ENCODE results near the gene COLGALT1.
"Not testable (repeated sequence)": the region's sequence is repeated elsewhere in the genome, so short reads cannot be mapped to it uniquely, and the experiment has no call there.

DNA sequence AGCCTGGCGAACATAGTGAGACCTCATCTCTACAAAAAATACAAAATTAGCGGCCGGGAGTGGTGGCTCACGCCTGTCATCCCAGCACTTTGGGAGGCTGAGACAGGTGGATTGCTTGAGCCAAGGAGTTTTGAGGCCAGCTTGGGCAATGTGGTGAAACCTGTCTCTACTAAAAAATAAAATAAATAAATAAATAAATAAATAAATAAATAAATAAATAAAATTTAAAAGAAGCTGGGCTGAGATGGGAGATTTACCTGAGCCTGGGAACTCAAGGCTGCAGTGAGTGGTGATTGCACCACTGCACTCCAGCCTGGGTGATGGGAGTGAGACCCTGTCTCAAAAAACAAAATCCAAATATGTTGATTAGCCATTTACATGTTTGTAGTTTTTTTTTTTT is 2.7 kb upstream of the COLGALT1 start:
- TF ChIP-seq, protein P1, sequence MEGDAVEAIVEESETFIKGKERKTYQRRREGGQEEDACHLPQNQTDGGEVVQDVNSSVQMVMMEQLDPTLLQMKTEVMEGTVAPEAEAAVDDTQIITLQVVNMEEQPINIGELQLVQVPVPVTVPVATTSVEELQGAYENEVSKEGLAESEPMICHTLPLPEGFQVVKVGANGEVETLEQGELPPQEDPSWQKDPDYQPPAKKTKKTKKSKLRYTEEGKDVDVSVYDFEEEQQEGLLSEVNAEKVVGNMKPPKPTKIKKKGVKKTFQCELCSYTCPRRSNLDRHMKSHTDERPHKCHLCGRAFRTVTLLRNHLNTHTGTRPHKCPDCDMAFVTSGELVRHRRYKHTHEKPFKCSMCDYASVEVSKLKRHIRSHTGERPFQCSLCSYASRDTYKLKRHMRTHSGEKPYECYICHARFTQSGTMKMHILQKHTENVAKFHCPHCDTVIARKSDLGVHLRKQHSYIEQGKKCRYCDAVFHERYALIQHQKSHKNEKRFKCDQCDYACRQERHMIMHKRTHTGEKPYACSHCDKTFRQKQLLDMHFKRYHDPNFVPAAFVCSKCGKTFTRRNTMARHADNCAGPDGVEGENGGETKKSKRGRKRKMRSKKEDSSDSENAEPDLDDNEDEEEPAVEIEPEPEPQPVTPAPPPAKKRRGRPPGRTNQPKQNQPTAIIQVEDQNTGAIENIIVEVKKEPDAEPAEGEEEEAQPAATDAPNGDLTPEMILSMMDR (IDR thresholded peaks at IDR 0.05; ENCODE audit: low read depth, low read length) = not testable (repeated sequence)
- TF ChIP-seq POLR2A (IDR thresholded peaks at IDR 0.05; ENCODE audit: extremely low read depth, insufficient read length); MYC (IDR thresholded peaks at IDR 0.05; ENCODE audit: low read depth, low read length): not testable (repeated sequence)
- TF ChIP-seq, protein P2, sequence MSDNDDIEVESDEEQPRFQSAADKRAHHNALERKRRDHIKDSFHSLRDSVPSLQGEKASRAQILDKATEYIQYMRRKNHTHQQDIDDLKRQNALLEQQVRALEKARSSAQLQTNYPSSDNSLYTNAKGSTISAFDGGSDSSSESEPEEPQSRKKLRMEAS (IDR thresholded peaks at IDR 0.05; ENCODE audit: low read depth, low read length) = not testable (repeated sequence)

Measured in NB4 (cell line).